ENCODE measurements around the gene ITGB7. TPM values are rescaled to one million over a fixed set of nuclear protein-coding genes. Genes with fewer than 3 reads are reported as not detected.
A peak's percentile ranks its signal among the peaks of the same experiment; 100 is the strongest.

The ITGB7 gene
- total and polyA plus RNA-seq, 12 donors, result 0.33 to 7.4 (median 3.7) TPM

- no peak overlapping the region for H3K4me3 ChIP-seq
- intact Hi-C loops (cut with DNase I), result no loop called here
Measured at GRCh38 chr12:53186745-53187144, 20.3 kb downstream of the ITGB7 start.

GRCh38 chr12:53185582-53186153, 21.4 kb downstream of the ITGB7 start:
- Histone ChIP-seq H3K36me3 (replicated peaks in 1 of 2) (peaks cover 0 to 60% of the 10 kb centered on the region in 2 donors), H3K4me1 (replicated peaks in 1 of 2) (peaks cover 24 to 40% of the 10 kb centered on the region in 2 donors), H3K27me3 (no peaks in the 10 kb centered on the region), H3K4me3 (no peak overlapping the region), H3K27ac (peak overlapping the region in 1 of 5 donors; percentile 13), H3K9me3 (replicated peaks in 1 of 3) (no peaks in the 10 kb centered on the region)
- 93 to 97% (median 96%) methylated on average over 2 to 3 of the region's 3 CpGs for WGBS, 4 donors
- intact Hi-C loops (cut with DNase I), result no loop called here
- peak in 2 of 7 donors; percentile 13 to 20 for DNase-seq
- TF ChIP-seq CTCF (IDR thresholded peaks at IDR 0.05) (no peak), POLR2A (IDR thresholded peaks at IDR 0.05) (no peak)

More at GRCh38 chr12:53186745-53187144, 20.3 kb downstream of the ITGB7 start:
- Histone ChIP-seq H3K27me3 (no peaks in the 10 kb centered on the region), H3K4me1 (replicated peaks in 1 of 2) (peaks cover 20 to 34% of the 10 kb centered on the region in 2 donors), H3K36me3 (replicated peaks in 1 of 2) (peaks cover 0 to 60% of the 10 kb centered on the region in 2 donors), H3K27ac (peak overlapping the region in 3 of 5 donors; percentile 0 to 46 (median 34)), H3K9me3 (replicated peaks in 1 of 3) (no peaks in the 10 kb centered on the region)
- WGBS, 4 donors, result 59 to 72% (median 65%) methylated on average over 4 of the region's 4 CpGs
- TF ChIP-seq CTCF (IDR thresholded peaks at IDR 0.05) (no peak), POLR2A (IDR thresholded peaks at IDR 0.05) (no peak)
- DNase-seq, result peak in 1 of 7 donors; percentile 24

GRCh38 chr12:53184828-53185227, 22.2 kb downstream of the ITGB7 start:
- TF ChIP-seq POLR2A (IDR thresholded peaks at IDR 0.05) (no peak), CTCF (IDR thresholded peaks at IDR 0.05) (no peak)
- WGBS, 4 donors, result 93 to 97% (median 95%) methylated on average over 3 to 6 of the region's 6 CpGs
- peaks cover 0 to 60% of the 10 kb centered on the region in 2 donors for H3K36me3 ChIP-seq (replicated peaks in 1 of 2)
- peak in 2 of 7 donors; percentile 20 to 49 for DNase-seq
- intact Hi-C loops (cut with DNase I), result no loop called here
- H3K27me3 ChIP-seq, result no peaks in the 10 kb centered on the region
- H3K4me3 ChIP-seq, result no peak overlapping the region
- no peak overlapping the region for H3K27ac ChIP-seq
- peaks cover 24 to 40% of the 10 kb centered on the region in 2 donors for H3K4me1 ChIP-seq (replicated peaks in 1 of 2)
- no peaks in the 10 kb centered on the region for H3K9me3 ChIP-seq (replicated peaks in 1 of 3)

GRCh38 chr12:53182903-53183302, 24.1 kb downstream of the ITGB7 start:
- Histone ChIP-seq H3K27ac (no peak overlapping the region), H3K4me1 (replicated peaks in 1 of 2) (peaks cover 24 to 45% of the 10 kb centered on the region in 2 donors), H3K27me3 (no peaks in the 10 kb centered on the region), H3K36me3 (replicated peaks in 1 of 2) (peaks cover 0 to 53% of the 10 kb centered on the region in 2 donors), H3K4me3 (no peak overlapping the region), H3K9me3 (replicated peaks in 1 of 3) (no peaks in the 10 kb centered on the region)
- peak in 1 of 7 donors; percentile 34 for DNase-seq
- intact Hi-C loops (cut with DNase I), result no loop called here
- WGBS, 4 donors, result 53 to 68% (median 60%) methylated on average over 2 of the region's 2 CpGs
- no peak for TF ChIP-seq CTCF (IDR thresholded peaks at IDR 0.05)
- TF ChIP-seq POLR2A (IDR thresholded peaks at IDR 0.05), result no peak

Data from adrenal gland (tissue), 12 donors.